GM23338 (cell line): ENCODE data around the gene AHR. TPM values are rescaled to one million over a fixed set of nuclear protein-coding genes. Genes with fewer than 3 reads are reported as not detected.

Source experiments
- ATAC-seq: fragments of 200-7000 bp; cut with Tn5 transposase; 3 replicates; pipeline ENCODE4 v1.9.1; 2020
- DNase-seq: peaks from one replicate; pipeline ENCODE4 v3.0.0-alpha.2; 2015; ENCODE audit warnings: low spot score
- H2AFZ ChIP-seq: fragments of 200-600 bp; sonication (generic); 2 replicates; pipeline ENCODE4 v1.8.0; 2016; ENCODE audit warnings: antibody characterized with exemption, mild to moderate bottlenecking, moderate library complexity
- H3F3A ChIP-seq: fragments of 200-600 bp; sonication (generic); replicated peaks from 2 replicates; pipeline ENCODE4 v1.8.0; 2017; ENCODE audit warnings: antibody characterized with exemption, mixed run types, low read depth
- H3K27ac ChIP-seq: fragments of 200-600 bp; sonication (generic); 2 replicates; pipeline ENCODE4 v1.6.1; 2016; ENCODE audit warnings: low read depth
- H3K27me3 ChIP-seq: fragments of 200-600 bp; sonication (generic); 2 replicates; pipeline ENCODE4 v1.8.0; 2016; ENCODE audit warnings: mild to moderate bottlenecking, mixed run types, moderate library complexity; ENCODE audit not compliant: insufficient read depth
- H3K36me3 ChIP-seq: fragments of 200-600 bp; sonication (generic); 2 replicates; pipeline ENCODE4 v1.8.0; 2016; ENCODE audit warnings: mild to moderate bottlenecking; ENCODE audit not compliant: insufficient read depth
- H3K4me1 ChIP-seq: fragments of 200-600 bp; sonication (generic); 2 replicates; pipeline ENCODE4 v1.8.0; 2016; ENCODE audit warnings: mild to moderate bottlenecking, moderate library complexity; ENCODE audit not compliant: insufficient read depth
- H3K4me2 ChIP-seq: fragments of 200-600 bp; sonication (generic); 2 replicates; pipeline ENCODE4 v1.7.1; 2017; ENCODE audit warnings: mixed run types
- H3K4me3 ChIP-seq: fragments of 200-600 bp; sonication (generic); 2 replicates; pipeline ENCODE4 v1.6.1; 2016; ENCODE audit warnings: mixed run types
- H3K79me2 ChIP-seq: fragments of 200-600 bp; sonication (generic); replicated peaks from 2 replicates; pipeline ENCODE4 v1.8.0; 2017; ENCODE audit warnings: mild to moderate bottlenecking; ENCODE audit not compliant: insufficient read depth
- H3K9me2 ChIP-seq: fragments of 200-600 bp; sonication (generic); 2 replicates; pipeline ENCODE4 v1.8.0; 2017; ENCODE audit not compliant: insufficient read depth
- H4K20me1 ChIP-seq: fragments of 200-600 bp; sonication (generic); replicated peaks from 2 replicates; pipeline ENCODE4 v1.8.0; 2017; ENCODE audit warnings: mild to moderate bottlenecking; ENCODE audit not compliant: insufficient read depth
- H3K27ac Mint-ChIP-seq: 2 replicates; pipeline ENCODE4 v1.8.0; 2020; ENCODE audit warnings: inconsistent platforms, mild to moderate bottlenecking, moderate library complexity, mixed read lengths
- H3K27me3 Mint-ChIP-seq: 3 replicates; pipeline ENCODE4 v1.8.0; 2022; ENCODE audit warnings: low read depth, mild to moderate bottlenecking, moderate library complexity, mixed read lengths, inconsistent platforms; ENCODE audit not compliant: insufficient read depth, poor library complexity
- H3K36me3 Mint-ChIP-seq: 3 replicates; pipeline ENCODE4 v1.8.0; 2021; ENCODE audit warnings: low read depth, mild to moderate bottlenecking, inconsistent platforms, moderate library complexity, mixed read lengths
- H3K4me1 Mint-ChIP-seq: 3 replicates; pipeline ENCODE4 v1.8.0; 2020; ENCODE audit warnings: mild to moderate bottlenecking, inconsistent platforms, mixed read lengths
- H3K4me3 Mint-ChIP-seq: 3 replicates; pipeline ENCODE4 v1.8.0; 2021; ENCODE audit warnings: moderate library complexity, mild to moderate bottlenecking, inconsistent platforms, mixed read lengths
- H3K9me3 Mint-ChIP-seq: 3 replicates; pipeline ENCODE4 v1.8.0; 2020; ENCODE audit warnings: moderate library complexity, mild to moderate bottlenecking, inconsistent platforms, mixed read lengths
- CREB1 ChIP-seq: fragments of 250-450 bp; sonication (Bioruptor Pico); IDR thresholded peaks from 2 replicates; pipeline ENCODE4 v1.5.0; 2020; ENCODE audit warnings: low read depth, mild to moderate bottlenecking, moderate library complexity
- CTCF ChIP-seq, 2 experiments: fragments of 200-600 bp in 1 of 2; sonication (generic) in 1 of 2; conservative IDR thresholded peaks; 2 replicates each; pipeline versions ENCODE4 v1.5.1 to v1.6.1; 2016 to 2017; ENCODE audit warnings: antibody characterized with exemption in 2 of 2, low read depth in 2 of 2, mild to moderate bottlenecking in 2 of 2, moderate library complexity in 1 of 2
- ETS1 ChIP-seq: IDR thresholded peaks from 2 replicates; pipeline ENCODE4 v1.6.1; 2016; ENCODE audit warnings: antibody characterized with exemption
- EZH2 ChIP-seq: fragments of 200-600 bp; sonication (generic); IDR thresholded peaks from one replicate; pipeline ENCODE4 v1.8.0; 2017; ENCODE audit warnings: antibody characterized with exemption, mild to moderate bottlenecking, low read depth; ENCODE audit not compliant: unreplicated experiment
- EZH2phosphoT487 ChIP-seq: fragments of 200-600 bp; sonication (generic); IDR thresholded peaks from one replicate; pipeline ENCODE4 v1.8.1; 2018; ENCODE audit warnings: antibody characterized with exemption; ENCODE audit not compliant: unreplicated experiment
- JUNB ChIP-seq: IDR thresholded peaks from one replicate; pipeline ENCODE4 v1.6.1; 2016; ENCODE audit warnings: antibody characterized with exemption; ENCODE audit not compliant: unreplicated experiment
- NANOG ChIP-seq: IDR thresholded peaks from 2 replicates; pipeline ENCODE4 v1.6.1; 2016; ENCODE audit warnings: antibody characterized with exemption, borderline replicate concordance
- POLR2AphosphoS5 ChIP-seq: IDR thresholded peaks from 2 replicates; pipeline ENCODE4 v1.6.1; 2016; ENCODE audit warnings: antibody characterized with exemption, low read depth
- STAT1 ChIP-seq: IDR thresholded peaks from one replicate; pipeline ENCODE4 v1.6.1; 2016; ENCODE audit warnings: antibody characterized with exemption; ENCODE audit not compliant: unreplicated experiment
- ZNF114 ChIP-seq: fragments of 250-450 bp; sonication (Bioruptor Pico); IDR thresholded peaks from 2 replicates; pipeline ENCODE4 v1.5.0; 2020; ENCODE audit warnings: mild to moderate bottlenecking, moderate library complexity
- ZNF331 ChIP-seq: fragments of 250-450 bp; sonication (Bioruptor Pico); IDR thresholded peaks from 2 replicates; pipeline ENCODE4 v1.5.0; 2020; ENCODE audit warnings: low read depth, mild to moderate bottlenecking, moderate library complexity
- ZNF462 ChIP-seq: fragments of 250-450 bp; sonication (Bioruptor Pico); IDR thresholded peaks from 2 replicates; pipeline ENCODE4 v1.5.0; 2020; ENCODE audit warnings: mild to moderate bottlenecking, moderate library complexity
- polyA plus RNA-seq: library from polyadenylated mRNA; unstranded; fragments of >200 nt; fragmentation: Nextera tagmentation; extraction: Ambion mirVana; gene quantifications from 2 replicates; pipeline ENCODE4 v1.2.1, GENCODE V29; 2016
- total RNA-seq: library from RNA; depleted of rRNA; stranded (reverse); fragments of >200 nt; shearing (Covaris generic); gene quantifications from 2 replicates; pipeline ENCODE4 v1.2.3, GENCODE V29; 2014
- TF ChIP-seq, protein P1 (sequence below): IDR thresholded peaks from one replicate; pipeline ENCODE4 v1.6.1; 2018; ENCODE audit warnings: antibody characterized with exemption; ENCODE audit not compliant: unreplicated experiment

The AHR gene
- total and polyA plus RNA-seq, 2 experiments from 2014 or later, result 3.4 to 14.9 TPM

GRCh38 chr7:17274551-17275245 lies 23.8 kb upstream of the AHR start:
- ATAC-seq (no peak), DNase-seq (no peak)
- no peaks in the 10 kb centered on the region for H3K9me2 ChIP-seq
- no peak overlapping the region for H3K4me2 ChIP-seq
- H3K27me3 ChIP-seq, result no peaks in the 10 kb centered on the region
- Mint-ChIP-seq H3K36me3 (peaks cover 9% of the 10 kb centered on the region; the same call in 2 of the 3 replicates), H3K9me3 (peaks cover 14% of the 10 kb centered on the region), H3K4me3 (no peak overlapping the region), H3K27ac (no peak overlapping the region), H3K4me1 (peaks cover 4% of the 10 kb centered on the region; the same call in 1 of the 3 replicates), H3K27me3 (peaks cover 2% of the 10 kb centered on the region)
- no peak overlapping the region for H3K27ac ChIP-seq
- no peaks in the 10 kb centered on the region for H3K36me3 ChIP-seq
- TF ChIP-seq CREB1 (no peak), ZNF331 (CRISPR knock-in tag) (no peak), EZH2 (no peak), CTCF (conservative IDR thresholded peaks at IDR 0.05; ENCODE audit: low read depth in 2 of 2) (no peak), NANOG (no peak), ZNF462 (CRISPR knock-in tag) (no peak), EZH2phosphoT487 (no peak), JUNB (no peak), STAT1 (no peak), POLR2AphosphoS5 (no peak), ZNF114 (no peak), ETS1 (no peak)
- TF ChIP-seq, protein P1, sequence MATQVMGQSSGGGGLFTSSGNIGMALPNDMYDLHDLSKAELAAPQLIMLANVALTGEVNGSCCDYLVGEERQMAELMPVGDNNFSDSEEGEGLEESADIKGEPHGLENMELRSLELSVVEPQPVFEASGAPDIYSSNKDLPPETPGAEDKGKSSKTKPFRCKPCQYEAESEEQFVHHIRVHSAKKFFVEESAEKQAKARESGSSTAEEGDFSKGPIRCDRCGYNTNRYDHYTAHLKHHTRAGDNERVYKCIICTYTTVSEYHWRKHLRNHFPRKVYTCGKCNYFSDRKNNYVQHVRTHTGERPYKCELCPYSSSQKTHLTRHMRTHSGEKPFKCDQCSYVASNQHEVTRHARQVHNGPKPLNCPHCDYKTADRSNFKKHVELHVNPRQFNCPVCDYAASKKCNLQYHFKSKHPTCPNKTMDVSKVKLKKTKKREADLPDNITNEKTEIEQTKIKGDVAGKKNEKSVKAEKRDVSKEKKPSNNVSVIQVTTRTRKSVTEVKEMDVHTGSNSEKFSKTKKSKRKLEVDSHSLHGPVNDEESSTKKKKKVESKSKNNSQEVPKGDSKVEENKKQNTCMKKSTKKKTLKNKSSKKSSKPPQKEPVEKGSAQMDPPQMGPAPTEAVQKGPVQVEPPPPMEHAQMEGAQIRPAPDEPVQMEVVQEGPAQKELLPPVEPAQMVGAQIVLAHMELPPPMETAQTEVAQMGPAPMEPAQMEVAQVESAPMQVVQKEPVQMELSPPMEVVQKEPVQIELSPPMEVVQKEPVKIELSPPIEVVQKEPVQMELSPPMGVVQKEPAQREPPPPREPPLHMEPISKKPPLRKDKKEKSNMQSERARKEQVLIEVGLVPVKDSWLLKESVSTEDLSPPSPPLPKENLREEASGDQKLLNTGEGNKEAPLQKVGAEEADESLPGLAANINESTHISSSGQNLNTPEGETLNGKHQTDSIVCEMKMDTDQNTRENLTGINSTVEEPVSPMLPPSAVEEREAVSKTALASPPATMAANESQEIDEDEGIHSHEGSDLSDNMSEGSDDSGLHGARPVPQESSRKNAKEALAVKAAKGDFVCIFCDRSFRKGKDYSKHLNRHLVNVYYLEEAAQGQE, result no peak
- no peak overlapping the region for H2AFZ ChIP-seq
- no peaks in the 10 kb centered on the region for H4K20me1 ChIP-seq
- no peaks in the 10 kb centered on the region for H3K4me1 ChIP-seq
- no peak overlapping the region for H3K4me3 ChIP-seq
- no peaks in the 10 kb centered on the region for H3K79me2 ChIP-seq
- no peaks in the 10 kb centered on the region for H3F3A ChIP-seq
